ENCODE results near the gene PPP1CA.

Gene PPP1CA

GRCh38 chr11:67420646-67421429 lies 19.2 kb upstream of the PPP1CA start:
- H3K4me3 ChIP-seq (ENCODE audit: control insufficient read depth, low read depth, low read length), result peak overlapping the region; percentile 36
- peak; percentile 20 for DNase-seq (ENCODE audit: low read depth)
- TF ChIP-seq CTCF (IDR thresholded peaks at IDR 0.05; ENCODE audit: control insufficient read depth, insufficient read depth, low read depth, low read length, missing control alignments), result no peak

GRCh38 chr11:67420147-67420645 lies 18.5 kb upstream of the PPP1CA start:
- TF ChIP-seq CTCF (IDR thresholded peaks at IDR 0.05; ENCODE audit: control insufficient read depth, insufficient read depth, low read depth, low read length, missing control alignments), result no peak
- H3K4me3 ChIP-seq (ENCODE audit: control insufficient read depth, low read depth, low read length), result peak overlapping the region; percentile 36
- DNase-seq (ENCODE audit: low read depth), result no peak

- DNase-seq (ENCODE audit: low read depth), result no peak
- H3K4me3 ChIP-seq (ENCODE audit: control insufficient read depth, low read depth, low read length), result no peak overlapping the region
- no peak for TF ChIP-seq CTCF (IDR thresholded peaks at IDR 0.05; ENCODE audit: control insufficient read depth, insufficient read depth, low read depth, low read length, missing control alignments)
These were observed 17.8 kb upstream of the PPP1CA start for GRCh38 chr11:67419325-67420049.

GRCh38 chr11:67418476-67419281 lies 17.0 kb upstream of the PPP1CA start:
- TF ChIP-seq CTCF (IDR thresholded peaks at IDR 0.05; ENCODE audit: control insufficient read depth, insufficient read depth, low read depth, low read length, missing control alignments), result no peak
- DNase-seq (ENCODE audit: low read depth), result no peak
- H3K4me3 ChIP-seq (ENCODE audit: control insufficient read depth, low read depth, low read length), result no peak overlapping the region

GRCh38 chr11:67417425-67417824 lies 15.8 kb upstream of the PPP1CA start:
- no peak for TF ChIP-seq CTCF (IDR thresholded peaks at IDR 0.05; ENCODE audit: control insufficient read depth, insufficient read depth, low read depth, low read length, missing control alignments)
- H3K4me3 ChIP-seq (ENCODE audit: control insufficient read depth, low read depth, low read length), result no peak overlapping the region
- DNase-seq (ENCODE audit: low read depth), result no peak
